A673 (cell line): ENCODE data around the gene AJAP1. TPM values are rescaled to one million over a fixed set of nuclear protein-coding genes. Genes with fewer than 3 reads are reported as not detected.
"Not testable (repeated sequence)": the region's sequence is repeated elsewhere in the genome, so short reads cannot be mapped to it uniquely, and the experiment has no call there.

Experiments
- BruUV-seq: library from RNA; stranded (reverse); fragments of 400-500 nt; replicated peaks from 2 replicates; lab custom pipeline; 2021; lab: Mats Ljungman, UMichigan
- CTCF ChIA-PET: fragments of 300-600 bp; sonication (Branson Sonifier 250); formaldehyde crosslinking; loops from one replicate; lab custom pipeline; 2022; ENCODE audit warnings: antibody characterized with exemption; lab: Charles Lee
- POLR2A ChIA-PET: fragments of 300-600 bp; sonication (Branson Sonifier 250); formaldehyde crosslinking; loops from one replicate; lab custom pipeline; 2022; ENCODE audit warnings: antibody characterized with exemption; ENCODE audit not compliant: low non-redundant PET; lab: Charles Lee
- DNase-seq: peaks from one replicate; pipeline ENCODE4 v3.0.0-alpha.2; 2015; ENCODE audit warnings: low spot score
- H3K27ac ChIP-seq: fragments of 200-600 bp; sonication (generic); 2 replicates; pipeline ENCODE4 v1.5.1; 2016; ENCODE audit warnings: mixed run types, low read depth, mild to moderate bottlenecking, mixed read lengths, antibody characterized with exemption, low read length; ENCODE audit not compliant: poor library complexity, severe bottlenecking
- H3K27me3 ChIP-seq: fragments of 200-600 bp; sonication (generic); replicated peaks from 2 replicates; pipeline ENCODE4 v1.6.1; 2017; ENCODE audit warnings: mixed run types, low read depth, mild to moderate bottlenecking, mixed read lengths, antibody characterized with exemption, low read length; ENCODE audit not compliant: insufficient read depth, poor library complexity
- H3K36me3 ChIP-seq: fragments of 200-600 bp; sonication (generic); 2 replicates; pipeline ENCODE4 v1.6.1; 2016; ENCODE audit warnings: mixed run types, mild to moderate bottlenecking, mixed read lengths, antibody characterized with exemption, low read length; ENCODE audit not compliant: insufficient read depth, poor library complexity, severe bottlenecking
- H3K4me1 ChIP-seq: fragments of 200-600 bp; sonication (generic); 2 replicates; pipeline ENCODE4 v1.6.1; 2017; ENCODE audit warnings: mixed run types, mild to moderate bottlenecking, mixed read lengths, antibody characterized with exemption, low read length; ENCODE audit not compliant: insufficient read depth, poor library complexity, severe bottlenecking
- H3K4me3 ChIP-seq: fragments of 200-600 bp; sonication (generic); 2 replicates; pipeline ENCODE4 v1.5.1; 2016; ENCODE audit warnings: low read depth, mixed run types, mild to moderate bottlenecking, mixed read lengths, low read length; ENCODE audit not compliant: poor library complexity, severe bottlenecking
- H3K9me3 ChIP-seq: fragments of 200-600 bp; sonication (generic); 2 replicates; pipeline ENCODE4 v1.6.1; 2016; ENCODE audit warnings: mixed run types, low read depth, mild to moderate bottlenecking, mixed read lengths, antibody characterized with exemption, low read length; ENCODE audit not compliant: poor library complexity, severe bottlenecking
- EZH2 ChIP-seq: fragments of 200-600 bp; sonication (generic); IDR thresholded peaks from 2 replicates; pipeline ENCODE4 v1.6.1; 2017; ENCODE audit warnings: borderline replicate concordance, low read depth, mild to moderate bottlenecking, mixed read lengths, antibody characterized with exemption, low read length; ENCODE audit not compliant: poor library complexity, severe bottlenecking
- intact Hi-C: fragments of 100-400 bp; cut with micrococcal nuclease; formaldehyde crosslinking; loops from one replicate; pipeline ENCODE4 v1.10.0; 2022; ENCODE audit not compliant: unreplicated experiment
- total RNA-seq: library from RNA; stranded (reverse); gene quantifications from 2 replicates; pipeline ENCODE4 v1.2.3, GENCODE V29; 2021
- TF ChIP-seq, protein P1 (sequence below): fragments of 300-800, 200-600 bp; sonication (generic); conservative IDR thresholded peaks from 2 replicates; pipeline ENCODE4 v1.5.1; 2017; ENCODE audit warnings: low read depth, mild to moderate bottlenecking, antibody characterized with exemption, low read length, moderate library complexity, mixed read lengths

Gene AJAP1
- total RNA-seq, 1 experiment from 2014 or later, result not detected

- no TSS peak for BruUV-seq
- no peak for DNase-seq
- intact Hi-C loops, result no loop called here
- Histone ChIP-seq H3K36me3 (no peaks in the 10 kb centered on the region), H3K9me3 (no peaks in the 10 kb centered on the region), H3K27me3 (peaks cover 3% of the 10 kb centered on the region), H3K4me3 (no peak overlapping the region), H3K27ac (no peak overlapping the region), H3K4me1 (no peaks in the 10 kb centered on the region)
- TF ChIP-seq EZH2, result no peak
- TF ChIP-seq, protein P1, sequence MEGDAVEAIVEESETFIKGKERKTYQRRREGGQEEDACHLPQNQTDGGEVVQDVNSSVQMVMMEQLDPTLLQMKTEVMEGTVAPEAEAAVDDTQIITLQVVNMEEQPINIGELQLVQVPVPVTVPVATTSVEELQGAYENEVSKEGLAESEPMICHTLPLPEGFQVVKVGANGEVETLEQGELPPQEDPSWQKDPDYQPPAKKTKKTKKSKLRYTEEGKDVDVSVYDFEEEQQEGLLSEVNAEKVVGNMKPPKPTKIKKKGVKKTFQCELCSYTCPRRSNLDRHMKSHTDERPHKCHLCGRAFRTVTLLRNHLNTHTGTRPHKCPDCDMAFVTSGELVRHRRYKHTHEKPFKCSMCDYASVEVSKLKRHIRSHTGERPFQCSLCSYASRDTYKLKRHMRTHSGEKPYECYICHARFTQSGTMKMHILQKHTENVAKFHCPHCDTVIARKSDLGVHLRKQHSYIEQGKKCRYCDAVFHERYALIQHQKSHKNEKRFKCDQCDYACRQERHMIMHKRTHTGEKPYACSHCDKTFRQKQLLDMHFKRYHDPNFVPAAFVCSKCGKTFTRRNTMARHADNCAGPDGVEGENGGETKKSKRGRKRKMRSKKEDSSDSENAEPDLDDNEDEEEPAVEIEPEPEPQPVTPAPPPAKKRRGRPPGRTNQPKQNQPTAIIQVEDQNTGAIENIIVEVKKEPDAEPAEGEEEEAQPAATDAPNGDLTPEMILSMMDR, result no peak
- POLR2A ChIA-PET, result no interaction called here
- CTCF ChIA-PET, result no interaction called here
Observed at GRCh38 chr1:4617506-4617905, 36.9 kb upstream of the AJAP1 start.

GRCh38 chr1:4618827-4619226 is 35.6 kb upstream of the AJAP1 start:
- intact Hi-C loops, H3K36me3 ChIP-seq, H3K9me3 ChIP-seq, POLR2A ChIA-PET, BruUV-seq, CTCF ChIA-PET, H3K27me3 ChIP-seq, H3K4me3 ChIP-seq, DNase-seq, H3K4me1 ChIP-seq, H3K27ac ChIP-seq: not testable (repeated sequence)

DNA sequence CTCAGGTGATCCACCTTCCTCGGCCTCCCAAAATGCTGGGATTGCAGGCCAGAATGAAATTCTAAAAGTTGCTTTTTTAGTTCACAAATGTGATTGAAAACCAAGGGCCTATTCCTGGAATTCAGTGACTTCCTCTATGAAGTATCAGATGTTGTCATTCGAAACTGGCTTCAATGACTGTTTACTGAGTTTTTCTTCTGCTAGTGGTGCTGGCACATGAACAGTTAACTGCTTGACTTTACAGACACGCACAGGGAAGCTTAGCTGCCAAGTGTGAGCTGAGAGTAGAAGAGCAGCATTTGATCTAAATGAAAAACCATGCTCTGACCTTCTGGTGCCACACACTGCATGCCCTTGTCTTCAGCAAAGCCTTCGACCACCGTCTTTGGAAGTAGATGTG is 32.8 kb upstream of the AJAP1 start:
- intact Hi-C loops, result no loop called here
- no peak for TF ChIP-seq EZH2
- TF ChIP-seq, protein P1, result no peak

DNA sequence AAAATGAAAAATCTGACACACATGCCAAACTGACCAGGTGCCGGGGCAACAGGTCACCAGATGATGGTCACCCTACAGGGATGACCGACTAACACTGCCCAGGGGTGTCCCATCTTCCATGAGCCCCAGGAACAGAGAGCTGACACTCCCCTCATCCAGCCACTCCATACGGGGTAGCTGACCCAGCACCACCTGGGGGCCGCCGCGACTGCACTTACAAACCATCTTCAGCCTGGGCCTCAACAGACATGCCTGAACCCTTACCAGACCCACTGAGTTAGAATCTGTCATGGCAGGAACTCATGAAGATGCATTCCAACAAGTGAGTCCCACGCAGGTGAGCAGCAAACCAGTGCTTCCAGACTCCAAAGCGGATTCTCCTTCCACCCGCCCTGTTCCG is 31.6 kb upstream of the AJAP1 start:
- no peaks in the 10 kb centered on the region for H3K4me1 ChIP-seq
- ChIA-PET POLR2A (no interaction called here), CTCF (no interaction called here)
- no peak for TF ChIP-seq EZH2
- TF ChIP-seq, protein P1, result no peak
- no peak overlapping the region for H3K27ac ChIP-seq
- no peaks in the 10 kb centered on the region for H3K27me3 ChIP-seq
- BruUV-seq, result no TSS peak
- intact Hi-C loops, result no loop called here
- no peak for DNase-seq
- no peak overlapping the region for H3K4me3 ChIP-seq
- H3K9me3 ChIP-seq, result peaks cover 6% of the 10 kb centered on the region
- no peaks in the 10 kb centered on the region for H3K36me3 ChIP-seq

More for the DNA sequence above, 32.8 kb upstream of the AJAP1 start:
- POLR2A ChIA-PET, result no interaction called here
- H3K9me3 ChIP-seq, result peaks cover 6% of the 10 kb centered on the region
- H3K4me1 ChIP-seq, result no peaks in the 10 kb centered on the region
- no peak for DNase-seq
- CTCF ChIA-PET, result no interaction called here
- no peaks in the 10 kb centered on the region for H3K27me3 ChIP-seq
- H3K36me3 ChIP-seq, result no peaks in the 10 kb centered on the region
- H3K4me3 ChIP-seq, result no peak overlapping the region
- BruUV-seq, result no TSS peak
- no peak overlapping the region for H3K27ac ChIP-seq
